ENCODE measurements around the gene SLC10A2.

Gene SLC10A2

GRCh38 chr13:103078158-103078557, 11.9 kb upstream of the SLC10A2 start:
- TF ChIP-seq CTCF (IDR thresholded peaks at IDR 0.05; ENCODE audit: control insufficient read depth, insufficient read depth, low read depth, low read length, missing control alignments), result no peak
- DNase-seq (ENCODE audit: low read depth), result no peak
- no peak overlapping the region for H3K4me3 ChIP-seq (ENCODE audit: control insufficient read depth, low read depth, low read length)

GRCh38 chr13:103068836-103069235, 2.6 kb upstream of the SLC10A2 start:
- no peak for DNase-seq (ENCODE audit: low read depth)
- no peak overlapping the region for H3K4me3 ChIP-seq (ENCODE audit: control insufficient read depth, low read depth, low read length)
- no peak for TF ChIP-seq CTCF (IDR thresholded peaks at IDR 0.05; ENCODE audit: control insufficient read depth, insufficient read depth, low read depth, low read length, missing control alignments)

- no peak for TF ChIP-seq CTCF (IDR thresholded peaks at IDR 0.05; ENCODE audit: control insufficient read depth, insufficient read depth, low read depth, low read length, missing control alignments)
- H3K4me3 ChIP-seq (ENCODE audit: control insufficient read depth, low read depth, low read length), result no peak overlapping the region
- no peak for DNase-seq (ENCODE audit: low read depth)
Measured at GRCh38 chr13:103067751-103068555, 1.7 kb upstream of the SLC10A2 start.

- no peak for DNase-seq (ENCODE audit: low read depth)
- H3K4me3 ChIP-seq (ENCODE audit: control insufficient read depth, low read depth, low read length), result no peak overlapping the region
- no peak for TF ChIP-seq CTCF (IDR thresholded peaks at IDR 0.05; ENCODE audit: control insufficient read depth, insufficient read depth, low read depth, low read length, missing control alignments)
Measured at GRCh38 chr13:103066781-103067345, 646 bp upstream of the SLC10A2 start.

GRCh38 chr13:103063376-103063775, 2.8 kb downstream of the SLC10A2 start:
- no peak for TF ChIP-seq CTCF (IDR thresholded peaks at IDR 0.05; ENCODE audit: control insufficient read depth, insufficient read depth, low read depth, low read length, missing control alignments)
- H3K4me3 ChIP-seq (ENCODE audit: control insufficient read depth, low read depth, low read length), result no peak overlapping the region
- DNase-seq (ENCODE audit: low read depth), result no peak

GRCh38 chr13:103062079-103062478, 4.1 kb downstream of the SLC10A2 start:
- no peak for DNase-seq (ENCODE audit: low read depth)
- no peak overlapping the region for H3K4me3 ChIP-seq (ENCODE audit: control insufficient read depth, low read depth, low read length)
- TF ChIP-seq CTCF (IDR thresholded peaks at IDR 0.05; ENCODE audit: control insufficient read depth, insufficient read depth, low read depth, low read length, missing control alignments), result no peak

All from AG09309 (cell line).